Liver (tissue), 3 donors: ENCODE results near the gene HMG20B.

ENCODE experiments used
- FOXA1 ChIP-seq: IDR thresholded peaks from 2 replicates; pipeline ENCODE4 v1.6.1; 2016; ENCODE audit warnings: antibody characterized with exemption
- GABPA ChIP-seq, 2 donors: IDR thresholded peaks in 1 of 2; conservative IDR thresholded peaks in 1 of 2; 2 replicates each; pipeline ENCODE4 v1.6.1; 2016; ENCODE audit warnings: antibody characterized with exemption in 2 of 2, mild to moderate bottlenecking in 1 of 2, moderate library complexity in 1 of 2
- JUND ChIP-seq, 2 donors: IDR thresholded peaks; 2 replicates each; pipeline ENCODE4 v1.6.1; 2016; ENCODE audit warnings: antibody characterized with exemption in 2 of 2
- RAD21 ChIP-seq, 2 donors: IDR thresholded peaks; 2 replicates each; pipeline ENCODE4 v1.6.1; 2016; ENCODE audit warnings: antibody characterized with exemption in 2 of 2, mild to moderate bottlenecking in 2 of 2
- RXRA ChIP-seq, 2 donors: IDR thresholded peaks; 2 replicates each; pipeline ENCODE4 v1.6.1; 2017 to 2018; ENCODE audit warnings: antibody characterized with exemption in 2 of 2, mild to moderate bottlenecking in 1 of 2
- TAF1 ChIP-seq: conservative IDR thresholded peaks from 2 replicates; pipeline ENCODE4 v1.6.1; 2016; ENCODE audit warnings: antibody characterized with exemption, mild to moderate bottlenecking
- TF ChIP-seq, protein P1 (sequence below): fragments of 150-350 bp; IDR thresholded peaks from 2 replicates; pipeline ENCODE4 v1.5.1; 2017; ENCODE audit warnings: improper control_type of control experiment, low read depth, low read length; ENCODE audit not compliant: missing input control
- donor health status: healthy.
- donor health status: healthy.

DNA sequence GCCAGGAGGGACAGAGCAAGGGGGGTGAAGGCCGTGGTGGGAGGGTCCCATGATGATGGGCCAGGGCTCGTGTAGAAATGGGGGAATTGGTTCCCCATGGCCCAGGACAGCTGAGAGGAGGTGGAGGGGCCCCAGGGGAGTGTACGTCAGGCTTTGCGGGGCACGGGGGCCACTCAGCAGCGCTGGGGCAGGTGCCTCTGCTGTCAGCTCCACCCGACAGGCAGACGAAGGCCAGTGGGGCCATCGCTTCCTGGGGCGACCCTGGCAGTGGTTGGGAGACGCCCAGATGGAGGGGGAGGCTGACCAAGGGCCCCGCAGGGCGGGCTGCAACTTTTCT, 35.7 kb upstream of the HMG20B start:
- no peak for TF ChIP-seq RXRA (IDR thresholded peaks at IDR 0.05)
- TF ChIP-seq TAF1, result no peak
- TF ChIP-seq, protein P1, sequence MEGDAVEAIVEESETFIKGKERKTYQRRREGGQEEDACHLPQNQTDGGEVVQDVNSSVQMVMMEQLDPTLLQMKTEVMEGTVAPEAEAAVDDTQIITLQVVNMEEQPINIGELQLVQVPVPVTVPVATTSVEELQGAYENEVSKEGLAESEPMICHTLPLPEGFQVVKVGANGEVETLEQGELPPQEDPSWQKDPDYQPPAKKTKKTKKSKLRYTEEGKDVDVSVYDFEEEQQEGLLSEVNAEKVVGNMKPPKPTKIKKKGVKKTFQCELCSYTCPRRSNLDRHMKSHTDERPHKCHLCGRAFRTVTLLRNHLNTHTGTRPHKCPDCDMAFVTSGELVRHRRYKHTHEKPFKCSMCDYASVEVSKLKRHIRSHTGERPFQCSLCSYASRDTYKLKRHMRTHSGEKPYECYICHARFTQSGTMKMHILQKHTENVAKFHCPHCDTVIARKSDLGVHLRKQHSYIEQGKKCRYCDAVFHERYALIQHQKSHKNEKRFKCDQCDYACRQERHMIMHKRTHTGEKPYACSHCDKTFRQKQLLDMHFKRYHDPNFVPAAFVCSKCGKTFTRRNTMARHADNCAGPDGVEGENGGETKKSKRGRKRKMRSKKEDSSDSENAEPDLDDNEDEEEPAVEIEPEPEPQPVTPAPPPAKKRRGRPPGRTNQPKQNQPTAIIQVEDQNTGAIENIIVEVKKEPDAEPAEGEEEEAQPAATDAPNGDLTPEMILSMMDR, result no peak
- TF ChIP-seq FOXA1, result no peak
- no peak for TF ChIP-seq RAD21 (IDR thresholded peaks at IDR 0.05)
- no peak for TF ChIP-seq GABPA (IDR thresholded peaks at IDR 0.05 in 1 of 2, conservative IDR thresholded peaks at IDR 0.05 in 1 of 2)
- no peak for TF ChIP-seq JUND (IDR thresholded peaks at IDR 0.05)
